Neural crest cell (in vitro differentiated cells): Measurements from ENCODE around the gene FBXO17. TPM values are rescaled to one million over a fixed set of nuclear protein-coding genes. Genes with fewer than 3 reads are reported as not detected.

Experiments used
- DNase-seq: peaks from one replicate; pipeline ENCODE4 v3.0.0; 2021; ENCODE audit warnings: low read depth, mixed read lengths, low spot score
- H3K27ac Mint-ChIP-seq: one replicate; pipeline ENCODE4 v1.8.0; 2021; ENCODE audit warnings: mild to moderate bottlenecking, mixed read lengths; ENCODE audit not compliant: unreplicated experiment
- H3K27me3 Mint-ChIP-seq: 2 replicates; pipeline ENCODE4 v1.8.0; 2021; ENCODE audit warnings: low read depth, mild to moderate bottlenecking, mixed read lengths
- H3K36me3 Mint-ChIP-seq: 2 replicates; pipeline ENCODE4 v1.8.0; 2021; ENCODE audit warnings: low read depth, mild to moderate bottlenecking, mixed read lengths
- H3K4me1 Mint-ChIP-seq: 2 replicates; pipeline ENCODE4 v1.8.0; 2021; ENCODE audit warnings: mixed read lengths
- H3K4me3 Mint-ChIP-seq: one replicate; pipeline ENCODE4 v1.8.0; 2021; ENCODE audit warnings: mild to moderate bottlenecking, mixed read lengths
- H3K9me3 Mint-ChIP-seq: 2 replicates; pipeline ENCODE4 v1.8.0; 2021; ENCODE audit warnings: mixed read lengths
- total RNA-seq: library from RNA; stranded (reverse); gene quantifications from 2 replicates; pipeline ENCODE4 v1.2.1, GENCODE V29; 2021
- TF ChIP-seq, protein P1 (sequence below): fragments of 200-600 bp; sonication (generic); conservative IDR thresholded peaks from 2 replicates; pipeline ENCODE4 v1.5.0; 2021; ENCODE audit warnings: antibody characterized with exemption, mild to moderate bottlenecking

The FBXO17 gene
- total RNA-seq, 1 donor from 2014 or later: 30.9 TPM

DNA sequence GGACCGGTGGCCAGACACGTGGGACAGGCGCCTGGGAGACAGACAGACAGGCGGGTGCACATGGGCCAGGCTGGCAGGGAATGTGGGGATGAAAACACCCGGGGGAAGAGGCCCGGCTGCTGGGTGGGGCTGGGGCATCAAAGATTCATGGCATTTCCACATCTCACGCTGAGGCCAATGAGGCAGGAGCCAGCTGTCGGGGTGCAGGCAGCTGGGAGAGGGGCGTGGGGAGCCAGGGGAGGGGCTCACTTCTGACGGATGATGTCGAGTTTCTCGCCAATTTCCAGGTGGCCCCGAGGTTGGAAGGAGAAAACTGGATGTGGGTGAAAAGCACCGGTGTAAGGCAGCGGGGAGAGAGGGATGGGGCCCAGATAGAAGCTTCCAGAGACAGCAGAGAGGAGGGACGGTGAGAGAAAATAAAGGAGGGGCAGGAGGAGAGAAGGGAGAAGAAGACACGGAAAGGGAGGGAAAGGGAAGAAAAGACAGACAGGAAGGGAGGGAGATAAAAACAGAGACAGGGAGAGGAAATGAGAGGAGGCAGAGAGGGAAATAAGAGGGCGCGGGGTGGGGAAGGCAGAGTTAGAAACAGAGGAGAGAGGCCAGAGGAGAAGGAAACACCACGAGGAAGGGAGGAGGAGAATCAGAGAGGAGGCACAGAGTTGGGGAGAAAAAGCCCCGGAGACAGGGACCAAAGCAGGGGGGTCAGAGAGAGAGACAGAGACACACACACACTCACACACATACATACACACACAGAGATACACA lies 55.5 kb downstream of the FBXO17 start:
- H3K36me3 Mint-ChIP-seq: peaks cover 13% of the 10 kb centered on the region
- H3K4me1 Mint-ChIP-seq: no peaks in the 10 kb centered on the region
- TF ChIP-seq, protein P1, sequence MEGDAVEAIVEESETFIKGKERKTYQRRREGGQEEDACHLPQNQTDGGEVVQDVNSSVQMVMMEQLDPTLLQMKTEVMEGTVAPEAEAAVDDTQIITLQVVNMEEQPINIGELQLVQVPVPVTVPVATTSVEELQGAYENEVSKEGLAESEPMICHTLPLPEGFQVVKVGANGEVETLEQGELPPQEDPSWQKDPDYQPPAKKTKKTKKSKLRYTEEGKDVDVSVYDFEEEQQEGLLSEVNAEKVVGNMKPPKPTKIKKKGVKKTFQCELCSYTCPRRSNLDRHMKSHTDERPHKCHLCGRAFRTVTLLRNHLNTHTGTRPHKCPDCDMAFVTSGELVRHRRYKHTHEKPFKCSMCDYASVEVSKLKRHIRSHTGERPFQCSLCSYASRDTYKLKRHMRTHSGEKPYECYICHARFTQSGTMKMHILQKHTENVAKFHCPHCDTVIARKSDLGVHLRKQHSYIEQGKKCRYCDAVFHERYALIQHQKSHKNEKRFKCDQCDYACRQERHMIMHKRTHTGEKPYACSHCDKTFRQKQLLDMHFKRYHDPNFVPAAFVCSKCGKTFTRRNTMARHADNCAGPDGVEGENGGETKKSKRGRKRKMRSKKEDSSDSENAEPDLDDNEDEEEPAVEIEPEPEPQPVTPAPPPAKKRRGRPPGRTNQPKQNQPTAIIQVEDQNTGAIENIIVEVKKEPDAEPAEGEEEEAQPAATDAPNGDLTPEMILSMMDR: no peak
- no peak overlapping the region for H3K4me3 Mint-ChIP-seq
- no peak overlapping the region for H3K27ac Mint-ChIP-seq
- H3K9me3 Mint-ChIP-seq: no peaks in the 10 kb centered on the region
- no peak for DNase-seq
- H3K27me3 Mint-ChIP-seq: no peaks in the 10 kb centered on the region

DNA sequence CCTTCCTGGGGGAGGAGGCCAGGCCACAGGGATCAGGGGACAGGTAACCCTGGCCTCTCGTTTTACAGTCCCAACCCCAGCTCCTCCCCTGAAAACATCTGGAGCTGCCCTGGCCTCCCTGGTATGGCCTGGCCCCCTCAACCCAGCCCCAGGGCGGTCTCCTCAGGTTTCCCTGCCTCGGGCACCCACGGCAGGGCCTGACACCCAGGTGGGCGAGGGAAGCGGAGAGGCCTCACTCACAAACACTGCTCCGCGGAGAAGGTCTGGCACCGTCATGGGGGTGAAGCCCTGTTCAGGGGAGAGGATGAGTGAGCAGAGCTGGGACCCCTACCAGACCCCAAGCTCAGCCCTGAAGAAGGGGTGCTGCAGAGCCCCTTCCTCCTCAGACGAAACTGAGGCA lies 57.0 kb downstream of the FBXO17 start:
- Mint-ChIP-seq H3K4me3 (no peak overlapping the region), H3K27me3 (no peaks in the 10 kb centered on the region), H3K27ac (no peak overlapping the region), H3K4me1 (no peaks in the 10 kb centered on the region), H3K36me3 (peaks cover 10% of the 10 kb centered on the region), H3K9me3 (no peaks in the 10 kb centered on the region)
- TF ChIP-seq, protein P1: no peak
- DNase-seq: no peak

DNA sequence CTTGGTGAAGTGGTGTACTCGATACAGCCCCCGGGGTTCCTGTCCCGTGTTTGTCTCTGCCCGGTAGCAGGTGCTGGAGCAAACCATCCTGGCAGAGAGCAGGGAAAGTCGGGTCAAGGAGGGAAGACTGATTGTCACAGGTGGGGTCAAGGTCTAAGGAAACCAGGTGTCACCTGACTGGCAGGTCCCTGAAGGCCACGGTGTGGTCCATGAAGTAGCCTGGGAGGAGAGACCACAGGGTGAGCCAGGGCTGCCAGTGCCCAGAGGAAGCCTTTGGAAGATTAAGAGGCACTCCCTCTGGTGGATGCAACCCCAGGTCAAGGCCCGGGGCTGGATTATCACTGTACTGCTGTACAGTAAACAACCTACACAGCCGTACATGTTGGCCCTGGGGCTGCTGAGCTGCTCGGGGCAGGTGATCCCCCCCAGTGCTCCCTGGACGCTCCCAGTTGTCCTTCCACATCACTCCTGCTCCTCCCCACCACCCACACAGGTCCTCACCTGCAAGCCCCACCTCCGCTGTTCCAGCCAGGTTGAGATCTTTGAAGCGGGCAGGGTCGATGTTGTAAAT lies 57.5 kb downstream of the FBXO17 start:
- Mint-ChIP-seq H3K27ac (peak overlapping the region; percentile 84), H3K27me3 (no peaks in the 10 kb centered on the region), H3K9me3 (no peaks in the 10 kb centered on the region), H3K4me3 (no peak overlapping the region), H3K4me1 (no peaks in the 10 kb centered on the region), H3K36me3 (peaks cover 10% of the 10 kb centered on the region)
- TF ChIP-seq, protein P1: peak; percentile 17
- DNase-seq: no peak

DNA sequence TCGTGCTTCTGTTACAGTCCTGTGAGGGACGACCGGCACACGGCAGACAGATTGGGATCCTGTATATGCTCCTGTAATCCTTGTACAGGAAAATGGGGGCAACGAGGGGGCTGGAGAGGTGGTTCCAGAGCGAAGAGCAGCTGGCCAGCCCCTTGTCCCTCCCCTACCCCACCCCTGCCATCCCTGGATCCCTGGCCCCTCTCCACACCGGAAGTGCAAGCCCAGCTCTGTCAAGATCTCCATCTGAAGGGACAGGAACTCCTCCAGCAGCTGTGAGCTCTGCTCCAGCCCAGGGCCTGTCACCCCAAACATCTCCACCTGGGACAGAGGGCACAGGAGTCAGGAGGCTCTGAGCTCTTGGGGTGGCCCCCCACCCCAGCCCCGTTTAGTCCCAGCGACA lies 58.0 kb downstream of the FBXO17 start:
- no peaks in the 10 kb centered on the region for H3K9me3 Mint-ChIP-seq
- H3K4me1 Mint-ChIP-seq: no peaks in the 10 kb centered on the region
- TF ChIP-seq, protein P1: no peak
- peaks cover 10% of the 10 kb centered on the region for H3K36me3 Mint-ChIP-seq
- no peaks in the 10 kb centered on the region for H3K27me3 Mint-ChIP-seq
- H3K27ac Mint-ChIP-seq: no peak overlapping the region
- no peak for DNase-seq
- H3K4me3 Mint-ChIP-seq: no peak overlapping the region

DNA sequence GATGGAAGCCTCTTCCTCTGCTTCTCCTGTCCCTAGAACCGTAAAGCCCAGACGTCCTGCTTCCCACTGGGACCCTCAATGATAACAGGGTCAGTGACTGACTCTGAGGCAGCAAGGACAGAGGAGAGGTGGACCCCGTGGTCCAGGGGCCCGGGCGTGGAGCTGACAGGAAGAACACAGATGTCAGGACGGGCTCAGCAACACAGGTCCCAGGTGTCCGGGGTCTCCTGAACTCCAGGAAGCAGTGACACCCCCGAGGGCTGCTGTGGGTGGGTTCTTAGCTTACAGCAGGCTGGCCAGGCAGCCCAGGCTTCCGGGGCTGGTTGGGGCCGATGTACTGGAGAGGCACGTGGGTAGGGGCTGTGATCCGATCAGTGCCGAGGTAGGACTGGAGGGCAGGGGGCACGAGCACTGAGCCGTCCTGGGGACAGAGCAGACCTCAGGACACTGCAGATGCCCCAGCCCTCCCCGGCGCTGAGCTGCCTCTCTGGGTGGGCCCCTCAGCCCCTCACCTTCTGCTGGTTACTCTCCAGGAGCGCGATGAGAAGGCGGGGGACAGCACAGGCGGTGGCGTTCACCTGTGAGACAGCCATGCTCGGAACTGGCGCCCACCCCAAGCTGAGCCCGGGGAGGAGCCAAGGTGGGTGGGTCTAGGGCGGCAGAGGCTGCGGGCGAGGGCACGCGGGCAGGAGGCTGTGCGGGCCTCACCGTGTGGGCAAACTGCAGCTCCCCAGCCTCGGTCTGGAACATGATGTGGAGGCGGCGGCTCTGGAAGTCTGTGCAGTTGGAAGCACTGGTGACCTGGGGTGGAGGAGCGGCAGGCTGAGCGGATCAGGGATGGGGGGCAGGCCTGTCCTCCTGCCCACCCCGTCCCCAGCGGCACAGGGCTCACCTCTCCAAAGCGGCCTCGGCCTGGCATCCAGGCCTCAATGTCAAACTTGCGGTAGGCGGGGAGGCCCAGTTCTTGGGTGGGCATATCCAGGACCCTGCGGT lies 59.9 kb downstream of the FBXO17 start:
- Mint-ChIP-seq H3K4me1 (no peaks in the 10 kb centered on the region), H3K4me3 (no peak overlapping the region), H3K36me3 (no peaks in the 10 kb centered on the region), H3K27ac (peak overlapping the region; percentile 27), H3K9me3 (no peaks in the 10 kb centered on the region), H3K27me3 (no peaks in the 10 kb centered on the region)
- TF ChIP-seq, protein P1: no peak
- DNase-seq: no peak
